ENCODE results near the gene MFN1.

MFN1 gene

DNA sequence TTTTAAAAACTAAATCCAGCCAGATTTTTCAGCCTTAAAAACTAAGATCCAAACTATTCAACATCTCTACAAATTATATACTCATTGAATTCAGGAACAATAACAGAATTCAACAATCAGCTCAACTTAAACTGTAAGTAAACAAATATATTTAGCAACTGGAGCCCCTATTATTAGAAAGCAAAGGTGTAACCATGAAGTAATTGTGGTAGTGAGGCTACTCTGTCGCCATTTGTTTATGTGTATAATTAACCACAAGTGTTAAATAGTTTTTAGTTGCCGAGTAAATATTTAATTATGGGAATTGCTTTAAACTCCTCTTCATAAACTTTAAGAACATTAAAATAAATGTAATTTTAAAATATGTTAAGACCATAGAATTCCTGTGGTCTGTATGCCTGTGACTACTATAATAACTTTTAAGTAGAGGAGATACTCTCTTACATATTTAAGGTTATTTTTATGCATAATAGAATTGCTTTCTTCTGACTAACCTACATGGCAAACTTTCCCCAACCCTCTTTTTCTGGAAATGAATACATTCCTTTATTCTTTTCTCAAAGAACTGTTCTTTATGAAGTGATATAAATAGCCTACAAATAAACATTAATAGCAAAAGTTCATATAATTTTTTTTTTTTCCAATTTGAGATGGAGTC lies 51.2 kb downstream of the MFN1 start:
- no peaks in the 10 kb centered on the region for H3K27me3 Mint-ChIP-seq (ENCODE audit: low read depth, poor library complexity)

DNA sequence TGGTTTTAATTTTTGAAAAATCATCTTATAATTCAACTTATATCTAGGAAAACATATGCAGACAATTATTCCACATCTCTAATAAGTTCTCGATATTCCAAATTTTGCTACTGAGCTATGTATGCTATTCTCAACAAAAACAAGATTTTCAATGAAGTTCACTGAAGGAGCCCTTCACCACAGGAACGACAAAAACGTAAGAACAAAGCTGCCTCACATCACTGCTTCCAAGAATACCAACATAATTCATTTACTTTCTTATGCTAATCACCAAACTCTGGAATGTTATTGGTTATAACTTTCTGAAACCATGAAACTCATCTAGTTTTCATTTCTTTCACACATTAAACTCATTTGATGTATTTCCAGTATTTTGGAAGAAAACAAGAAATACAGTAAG lies 54.1 kb downstream of the MFN1 start:
- no peak for DNase-seq
- TF ChIP-seq, protein P1, sequence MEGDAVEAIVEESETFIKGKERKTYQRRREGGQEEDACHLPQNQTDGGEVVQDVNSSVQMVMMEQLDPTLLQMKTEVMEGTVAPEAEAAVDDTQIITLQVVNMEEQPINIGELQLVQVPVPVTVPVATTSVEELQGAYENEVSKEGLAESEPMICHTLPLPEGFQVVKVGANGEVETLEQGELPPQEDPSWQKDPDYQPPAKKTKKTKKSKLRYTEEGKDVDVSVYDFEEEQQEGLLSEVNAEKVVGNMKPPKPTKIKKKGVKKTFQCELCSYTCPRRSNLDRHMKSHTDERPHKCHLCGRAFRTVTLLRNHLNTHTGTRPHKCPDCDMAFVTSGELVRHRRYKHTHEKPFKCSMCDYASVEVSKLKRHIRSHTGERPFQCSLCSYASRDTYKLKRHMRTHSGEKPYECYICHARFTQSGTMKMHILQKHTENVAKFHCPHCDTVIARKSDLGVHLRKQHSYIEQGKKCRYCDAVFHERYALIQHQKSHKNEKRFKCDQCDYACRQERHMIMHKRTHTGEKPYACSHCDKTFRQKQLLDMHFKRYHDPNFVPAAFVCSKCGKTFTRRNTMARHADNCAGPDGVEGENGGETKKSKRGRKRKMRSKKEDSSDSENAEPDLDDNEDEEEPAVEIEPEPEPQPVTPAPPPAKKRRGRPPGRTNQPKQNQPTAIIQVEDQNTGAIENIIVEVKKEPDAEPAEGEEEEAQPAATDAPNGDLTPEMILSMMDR (IDR thresholded peaks at IDR 0.05), result no peak
- H3K9me3 Mint-ChIP-seq, result no peaks in the 10 kb centered on the region
- no peak overlapping the region for H3K4me3 Mint-ChIP-seq
- no peak overlapping the region for H3K27ac Mint-ChIP-seq
- H3K27me3 Mint-ChIP-seq (ENCODE audit: low read depth, poor library complexity), result no peaks in the 10 kb centered on the region
- H3K36me3 Mint-ChIP-seq (ENCODE audit: low read depth), result peaks cover 35% of the 10 kb centered on the region
- no peaks in the 10 kb centered on the region for H3K4me1 Mint-ChIP-seq

More for the DNA sequence above, 51.2 kb downstream of the MFN1 start:
- DNase-seq, result no peak
- H3K36me3 Mint-ChIP-seq (ENCODE audit: low read depth), result peaks cover 31% of the 10 kb centered on the region
- no peak overlapping the region for H3K4me3 Mint-ChIP-seq
- H3K27ac Mint-ChIP-seq, result no peak overlapping the region
- no peaks in the 10 kb centered on the region for H3K4me1 Mint-ChIP-seq
- TF ChIP-seq, protein P1 (IDR thresholded peaks at IDR 0.05), result no peak
- H3K9me3 Mint-ChIP-seq, result no peaks in the 10 kb centered on the region

DNA sequence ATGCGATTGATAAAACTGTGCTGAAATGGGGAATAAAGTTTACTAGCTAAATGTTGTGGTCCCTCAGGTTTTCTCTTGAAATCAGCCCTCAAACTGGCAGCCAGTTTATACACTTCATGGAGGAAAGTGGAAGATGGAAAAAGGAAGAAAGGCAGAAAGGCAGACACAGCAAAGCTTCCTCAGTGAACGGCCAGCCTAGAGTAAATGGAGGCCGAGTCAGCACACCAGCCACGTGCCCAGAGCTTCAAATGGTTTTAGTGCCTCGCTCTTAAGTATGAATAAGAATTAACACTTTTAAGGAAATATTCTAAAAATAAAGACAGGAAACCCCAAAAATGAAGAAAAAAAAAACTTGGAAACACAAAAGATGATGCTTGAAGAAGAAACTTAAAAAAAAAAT lies 55.5 kb downstream of the MFN1 start:
- DNase-seq, result no peak
- TF ChIP-seq, protein P1 (IDR thresholded peaks at IDR 0.05), result no peak
- H3K4me3 Mint-ChIP-seq, result no peak overlapping the region
- no peaks in the 10 kb centered on the region for H3K4me1 Mint-ChIP-seq
- H3K9me3 Mint-ChIP-seq, result no peaks in the 10 kb centered on the region
- peaks cover 31% of the 10 kb centered on the region for H3K36me3 Mint-ChIP-seq (ENCODE audit: low read depth)
- H3K27ac Mint-ChIP-seq, result no peak overlapping the region
- H3K27me3 Mint-ChIP-seq (ENCODE audit: low read depth, poor library complexity), result no peaks in the 10 kb centered on the region

DNA sequence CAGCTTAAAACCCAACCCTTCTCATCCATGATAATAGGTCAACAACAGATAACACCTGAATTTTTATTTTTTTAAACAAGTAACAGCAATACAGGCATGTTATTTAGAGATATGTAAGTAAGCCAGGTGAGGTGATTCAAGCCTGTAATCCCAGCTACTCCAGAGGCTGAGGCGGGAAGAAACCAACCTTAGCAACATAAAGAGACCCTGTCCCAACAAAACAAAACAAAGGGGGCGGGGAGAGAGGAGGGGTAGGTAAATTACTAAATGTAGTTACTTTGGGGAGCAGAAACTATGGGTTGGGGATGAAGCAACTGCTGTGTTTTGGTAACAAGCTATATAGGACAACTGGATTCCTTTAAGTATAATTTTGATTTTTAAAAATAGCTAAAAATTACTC lies 56.8 kb downstream of the MFN1 start:
- H3K4me1 Mint-ChIP-seq, result no peaks in the 10 kb centered on the region
- H3K27ac Mint-ChIP-seq, result no peak overlapping the region
- H3K36me3 Mint-ChIP-seq (ENCODE audit: low read depth), result peaks cover 39% of the 10 kb centered on the region
- no peaks in the 10 kb centered on the region for H3K9me3 Mint-ChIP-seq
- H3K4me3 Mint-ChIP-seq, result no peak overlapping the region
- no peaks in the 10 kb centered on the region for H3K27me3 Mint-ChIP-seq (ENCODE audit: low read depth, poor library complexity)
- TF ChIP-seq, protein P1 (IDR thresholded peaks at IDR 0.05), result no peak
- DNase-seq, result no peak

DNA sequence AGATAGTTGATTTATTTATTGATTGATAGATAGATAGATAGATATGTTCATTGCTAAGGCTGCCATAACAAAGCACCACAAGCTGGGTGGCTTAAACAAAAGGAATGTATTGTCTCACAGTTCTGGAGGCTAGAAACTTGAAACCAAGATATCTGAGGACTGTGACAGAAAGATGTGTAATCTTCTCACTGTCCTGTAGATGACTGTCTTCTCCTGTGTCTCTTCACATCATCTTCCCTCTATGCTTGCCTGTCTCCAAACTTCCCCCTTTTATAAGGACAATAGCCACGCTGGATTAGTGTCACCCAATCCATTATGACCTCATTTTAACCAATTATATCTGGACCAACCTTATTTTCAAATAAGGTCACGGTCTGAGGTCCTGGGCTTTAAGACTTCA lies 62.8 kb downstream of the MFN1 start:
- H3K27ac Mint-ChIP-seq, result no peak overlapping the region
- H3K27me3 Mint-ChIP-seq (ENCODE audit: low read depth, poor library complexity), result no peaks in the 10 kb centered on the region
- no peak overlapping the region for H3K4me3 Mint-ChIP-seq
- H3K9me3 Mint-ChIP-seq, result no peaks in the 10 kb centered on the region
- TF ChIP-seq, protein P1 (IDR thresholded peaks at IDR 0.05), result no peak
- H3K4me1 Mint-ChIP-seq, result peaks cover 19% of the 10 kb centered on the region
- H3K36me3 Mint-ChIP-seq (ENCODE audit: low read depth), result peaks cover 35% of the 10 kb centered on the region
- DNase-seq, result no peak

DNA sequence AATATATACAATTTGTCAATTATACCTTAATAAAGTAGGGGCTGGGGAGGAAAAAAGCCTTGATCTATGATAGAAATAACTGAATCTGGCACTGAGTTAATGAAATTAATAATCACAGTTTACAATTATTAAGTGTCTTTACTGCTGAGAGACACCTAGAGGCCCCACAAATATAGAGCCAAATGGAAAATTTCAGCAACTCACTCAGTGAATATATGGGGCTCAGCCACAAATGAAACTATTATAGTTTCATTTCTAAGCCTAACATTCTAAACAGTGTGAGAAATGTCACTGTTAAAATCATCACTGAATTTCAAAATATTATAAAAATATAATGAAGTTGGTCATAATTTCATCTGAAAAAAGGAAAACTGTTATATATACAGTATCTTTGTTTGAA lies 63.5 kb downstream of the MFN1 start:
- Mint-ChIP-seq H3K27me3 (ENCODE audit: low read depth, poor library complexity) (no peaks in the 10 kb centered on the region), H3K36me3 (ENCODE audit: low read depth) (peaks cover 34% of the 10 kb centered on the region), H3K9me3 (no peaks in the 10 kb centered on the region), H3K27ac (no peak overlapping the region), H3K4me1 (peaks cover 19% of the 10 kb centered on the region), H3K4me3 (no peak overlapping the region)
- TF ChIP-seq, protein P1 (IDR thresholded peaks at IDR 0.05), result no peak
- DNase-seq, result no peak

Data from nephron progenitor cell (in vitro differentiated cells).